GM23338 (cell line): ENCODE measurements around the gene CFAP47. TPM values are rescaled to one million over a fixed set of nuclear protein-coding genes. Genes with fewer than 3 reads are reported as not detected.
"Not testable (repeated sequence)": the region's sequence is repeated elsewhere in the genome, so short reads cannot be mapped to it uniquely, and the experiment has no call there.

Experiments used
- ATAC-seq: fragments of 200-7000 bp; cut with Tn5 transposase; 3 replicates; pipeline ENCODE4 v1.9.1; 2020
- DNase-seq: peaks from one replicate; pipeline ENCODE4 v3.0.0-alpha.2; 2015; ENCODE audit warnings: low spot score
- H2AFZ ChIP-seq: fragments of 200-600 bp; sonication (generic); 2 replicates; pipeline ENCODE4 v1.8.0; 2016; ENCODE audit warnings: antibody characterized with exemption, mild to moderate bottlenecking, moderate library complexity
- H3F3A ChIP-seq: fragments of 200-600 bp; sonication (generic); replicated peaks from 2 replicates; pipeline ENCODE4 v1.8.0; 2017; ENCODE audit warnings: antibody characterized with exemption, mixed run types, low read depth
- H3K27ac ChIP-seq: fragments of 200-600 bp; sonication (generic); 2 replicates; pipeline ENCODE4 v1.6.1; 2016; ENCODE audit warnings: low read depth
- H3K27me3 ChIP-seq: fragments of 200-600 bp; sonication (generic); 2 replicates; pipeline ENCODE4 v1.8.0; 2016; ENCODE audit warnings: mild to moderate bottlenecking, mixed run types, moderate library complexity; ENCODE audit not compliant: insufficient read depth
- H3K36me3 ChIP-seq: fragments of 200-600 bp; sonication (generic); 2 replicates; pipeline ENCODE4 v1.8.0; 2016; ENCODE audit warnings: mild to moderate bottlenecking; ENCODE audit not compliant: insufficient read depth
- H3K4me1 ChIP-seq: fragments of 200-600 bp; sonication (generic); 2 replicates; pipeline ENCODE4 v1.8.0; 2016; ENCODE audit warnings: mild to moderate bottlenecking, moderate library complexity; ENCODE audit not compliant: insufficient read depth
- H3K4me2 ChIP-seq: fragments of 200-600 bp; sonication (generic); 2 replicates; pipeline ENCODE4 v1.7.1; 2017; ENCODE audit warnings: mixed run types
- H3K4me3 ChIP-seq: fragments of 200-600 bp; sonication (generic); 2 replicates; pipeline ENCODE4 v1.6.1; 2016; ENCODE audit warnings: mixed run types
- H3K79me2 ChIP-seq: fragments of 200-600 bp; sonication (generic); replicated peaks from 2 replicates; pipeline ENCODE4 v1.8.0; 2017; ENCODE audit warnings: mild to moderate bottlenecking; ENCODE audit not compliant: insufficient read depth
- H3K9me2 ChIP-seq: fragments of 200-600 bp; sonication (generic); 2 replicates; pipeline ENCODE4 v1.8.0; 2017; ENCODE audit not compliant: insufficient read depth
- H4K20me1 ChIP-seq: fragments of 200-600 bp; sonication (generic); replicated peaks from 2 replicates; pipeline ENCODE4 v1.8.0; 2017; ENCODE audit warnings: mild to moderate bottlenecking; ENCODE audit not compliant: insufficient read depth
- H3K27ac Mint-ChIP-seq: 2 replicates; pipeline ENCODE4 v1.8.0; 2020; ENCODE audit warnings: inconsistent platforms, mild to moderate bottlenecking, moderate library complexity, mixed read lengths
- H3K27me3 Mint-ChIP-seq: 3 replicates; pipeline ENCODE4 v1.8.0; 2022; ENCODE audit warnings: low read depth, mild to moderate bottlenecking, moderate library complexity, mixed read lengths, inconsistent platforms; ENCODE audit not compliant: insufficient read depth, poor library complexity
- H3K36me3 Mint-ChIP-seq: 3 replicates; pipeline ENCODE4 v1.8.0; 2021; ENCODE audit warnings: low read depth, mild to moderate bottlenecking, inconsistent platforms, moderate library complexity, mixed read lengths
- H3K4me1 Mint-ChIP-seq: 3 replicates; pipeline ENCODE4 v1.8.0; 2020; ENCODE audit warnings: mild to moderate bottlenecking, inconsistent platforms, mixed read lengths
- H3K4me3 Mint-ChIP-seq: 3 replicates; pipeline ENCODE4 v1.8.0; 2021; ENCODE audit warnings: moderate library complexity, mild to moderate bottlenecking, inconsistent platforms, mixed read lengths
- H3K9me3 Mint-ChIP-seq: 3 replicates; pipeline ENCODE4 v1.8.0; 2020; ENCODE audit warnings: moderate library complexity, mild to moderate bottlenecking, inconsistent platforms, mixed read lengths
- EZH2phosphoT487 ChIP-seq: fragments of 200-600 bp; sonication (generic); IDR thresholded peaks from one replicate; pipeline ENCODE4 v1.8.1; 2018; ENCODE audit warnings: antibody characterized with exemption; ENCODE audit not compliant: unreplicated experiment
- NANOG ChIP-seq: IDR thresholded peaks from 2 replicates; pipeline ENCODE4 v1.6.1; 2016; ENCODE audit warnings: antibody characterized with exemption, borderline replicate concordance
- STAT1 ChIP-seq: IDR thresholded peaks from one replicate; pipeline ENCODE4 v1.6.1; 2016; ENCODE audit warnings: antibody characterized with exemption; ENCODE audit not compliant: unreplicated experiment
- ZNF114 ChIP-seq: fragments of 250-450 bp; sonication (Bioruptor Pico); IDR thresholded peaks from 2 replicates; pipeline ENCODE4 v1.5.0; 2020; ENCODE audit warnings: mild to moderate bottlenecking, moderate library complexity
- polyA plus RNA-seq: library from polyadenylated mRNA; unstranded; fragments of >200 nt; fragmentation: Nextera tagmentation; extraction: Ambion mirVana; gene quantifications from 2 replicates; pipeline ENCODE4 v1.2.1, GENCODE V29; 2016
- total RNA-seq: library from RNA; depleted of rRNA; stranded (reverse); fragments of >200 nt; shearing (Covaris generic); gene quantifications from 2 replicates; pipeline ENCODE4 v1.2.3, GENCODE V29; 2014
- TF ChIP-seq, protein P1 (sequence below): IDR thresholded peaks from one replicate; pipeline ENCODE4 v1.6.1; 2018; ENCODE audit warnings: antibody characterized with exemption; ENCODE audit not compliant: unreplicated experiment
- TF ChIP-seq, protein P2 (sequence below): fragments of 250-450 bp; sonication (Bioruptor Pico); IDR thresholded peaks from 2 replicates; pipeline ENCODE4 v1.5.0; 2020; ENCODE audit warnings: mild to moderate bottlenecking, moderate library complexity

The CFAP47 gene
- total and polyA plus RNA-seq, 2 experiments from 2014 or later, result not detected

- no peak for TF ChIP-seq ZNF114
- TF ChIP-seq STAT1, result no peak
- TF ChIP-seq, protein P1, sequence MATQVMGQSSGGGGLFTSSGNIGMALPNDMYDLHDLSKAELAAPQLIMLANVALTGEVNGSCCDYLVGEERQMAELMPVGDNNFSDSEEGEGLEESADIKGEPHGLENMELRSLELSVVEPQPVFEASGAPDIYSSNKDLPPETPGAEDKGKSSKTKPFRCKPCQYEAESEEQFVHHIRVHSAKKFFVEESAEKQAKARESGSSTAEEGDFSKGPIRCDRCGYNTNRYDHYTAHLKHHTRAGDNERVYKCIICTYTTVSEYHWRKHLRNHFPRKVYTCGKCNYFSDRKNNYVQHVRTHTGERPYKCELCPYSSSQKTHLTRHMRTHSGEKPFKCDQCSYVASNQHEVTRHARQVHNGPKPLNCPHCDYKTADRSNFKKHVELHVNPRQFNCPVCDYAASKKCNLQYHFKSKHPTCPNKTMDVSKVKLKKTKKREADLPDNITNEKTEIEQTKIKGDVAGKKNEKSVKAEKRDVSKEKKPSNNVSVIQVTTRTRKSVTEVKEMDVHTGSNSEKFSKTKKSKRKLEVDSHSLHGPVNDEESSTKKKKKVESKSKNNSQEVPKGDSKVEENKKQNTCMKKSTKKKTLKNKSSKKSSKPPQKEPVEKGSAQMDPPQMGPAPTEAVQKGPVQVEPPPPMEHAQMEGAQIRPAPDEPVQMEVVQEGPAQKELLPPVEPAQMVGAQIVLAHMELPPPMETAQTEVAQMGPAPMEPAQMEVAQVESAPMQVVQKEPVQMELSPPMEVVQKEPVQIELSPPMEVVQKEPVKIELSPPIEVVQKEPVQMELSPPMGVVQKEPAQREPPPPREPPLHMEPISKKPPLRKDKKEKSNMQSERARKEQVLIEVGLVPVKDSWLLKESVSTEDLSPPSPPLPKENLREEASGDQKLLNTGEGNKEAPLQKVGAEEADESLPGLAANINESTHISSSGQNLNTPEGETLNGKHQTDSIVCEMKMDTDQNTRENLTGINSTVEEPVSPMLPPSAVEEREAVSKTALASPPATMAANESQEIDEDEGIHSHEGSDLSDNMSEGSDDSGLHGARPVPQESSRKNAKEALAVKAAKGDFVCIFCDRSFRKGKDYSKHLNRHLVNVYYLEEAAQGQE, result no peak
- no peak for TF ChIP-seq NANOG
- Mint-ChIP-seq H3K9me3 (no peaks in the 10 kb centered on the region; the same call in 2 of the 3 replicates), H3K4me1 (peaks cover 25% of the 10 kb centered on the region), H3K27ac (no peak overlapping the region), H3K4me3 (no peak overlapping the region), H3K27me3 (peaks cover 3% of the 10 kb centered on the region), H3K36me3 (peaks cover 3% of the 10 kb centered on the region; the same call in 1 of the 3 replicates)
- ATAC-seq (no peak), DNase-seq (peak; percentile 1)
- H3K27ac ChIP-seq, result no peak overlapping the region
- H3K36me3 ChIP-seq, result no peaks in the 10 kb centered on the region
- no peaks in the 10 kb centered on the region for H3K79me2 ChIP-seq
- no peaks in the 10 kb centered on the region for H3K27me3 ChIP-seq
- H3K9me2 ChIP-seq, result no peaks in the 10 kb centered on the region
- no peak overlapping the region for H2AFZ ChIP-seq
- peaks cover 15% of the 10 kb centered on the region for H3K4me1 ChIP-seq
- no peaks in the 10 kb centered on the region for H4K20me1 ChIP-seq
- H3K4me2 ChIP-seq, result no peak overlapping the region
- H3F3A ChIP-seq, result no peaks in the 10 kb centered on the region
- no peak overlapping the region for H3K4me3 ChIP-seq
Observed at GRCh38 chrX:36214924-36215323, 295.4 kb downstream of the CFAP47 start.

DNA sequence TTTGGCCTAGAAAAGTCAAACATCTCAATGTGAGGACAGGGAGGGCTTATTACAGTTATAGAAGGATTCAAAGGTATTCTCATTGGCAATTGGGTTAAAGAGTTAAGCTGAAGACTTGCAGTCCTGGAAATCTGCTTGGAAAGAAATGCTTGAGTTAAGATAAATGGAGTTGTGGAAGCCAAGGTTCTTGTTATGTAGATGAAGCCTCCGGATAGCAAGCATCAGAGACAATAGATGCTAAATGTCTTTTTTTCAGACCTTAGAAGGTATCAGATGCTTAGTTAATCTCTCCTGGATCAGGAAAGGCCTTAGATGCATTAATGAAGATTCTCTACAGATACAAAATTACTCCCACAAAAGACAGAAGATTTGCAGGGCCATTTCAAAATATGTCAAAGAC, 299.3 kb downstream of the CFAP47 start:
- Mint-ChIP-seq H3K9me3 (no peaks in the 10 kb centered on the region; the same call in 2 of the 3 replicates), H3K4me3 (peak overlapping the region; percentile 7; the same call in 1 of the 3 replicates), H3K36me3 (peaks cover 3% of the 10 kb centered on the region; the same call in 1 of the 3 replicates), H3K27ac (peak overlapping the region; percentile 61), H3K27me3 (peaks cover 3% of the 10 kb centered on the region), H3K4me1 (peaks cover 25% of the 10 kb centered on the region)
- Histone ChIP-seq H3K4me1 (peaks cover 15% of the 10 kb centered on the region), H3K27ac (0 out of 2 replicates have a peak overlapping the region, but pooled peaks have one; percentile 56), H3K9me2 (no peaks in the 10 kb centered on the region), H3F3A (no peaks in the 10 kb centered on the region), H2AFZ (no peak overlapping the region), H3K36me3 (no peaks in the 10 kb centered on the region), H4K20me1 (no peaks in the 10 kb centered on the region), H3K4me3 (no peak overlapping the region), H3K79me2 (no peaks in the 10 kb centered on the region), H3K4me2 (peak overlapping the region; percentile 59), H3K27me3 (no peaks in the 10 kb centered on the region)
- TF ChIP-seq, protein P2, sequence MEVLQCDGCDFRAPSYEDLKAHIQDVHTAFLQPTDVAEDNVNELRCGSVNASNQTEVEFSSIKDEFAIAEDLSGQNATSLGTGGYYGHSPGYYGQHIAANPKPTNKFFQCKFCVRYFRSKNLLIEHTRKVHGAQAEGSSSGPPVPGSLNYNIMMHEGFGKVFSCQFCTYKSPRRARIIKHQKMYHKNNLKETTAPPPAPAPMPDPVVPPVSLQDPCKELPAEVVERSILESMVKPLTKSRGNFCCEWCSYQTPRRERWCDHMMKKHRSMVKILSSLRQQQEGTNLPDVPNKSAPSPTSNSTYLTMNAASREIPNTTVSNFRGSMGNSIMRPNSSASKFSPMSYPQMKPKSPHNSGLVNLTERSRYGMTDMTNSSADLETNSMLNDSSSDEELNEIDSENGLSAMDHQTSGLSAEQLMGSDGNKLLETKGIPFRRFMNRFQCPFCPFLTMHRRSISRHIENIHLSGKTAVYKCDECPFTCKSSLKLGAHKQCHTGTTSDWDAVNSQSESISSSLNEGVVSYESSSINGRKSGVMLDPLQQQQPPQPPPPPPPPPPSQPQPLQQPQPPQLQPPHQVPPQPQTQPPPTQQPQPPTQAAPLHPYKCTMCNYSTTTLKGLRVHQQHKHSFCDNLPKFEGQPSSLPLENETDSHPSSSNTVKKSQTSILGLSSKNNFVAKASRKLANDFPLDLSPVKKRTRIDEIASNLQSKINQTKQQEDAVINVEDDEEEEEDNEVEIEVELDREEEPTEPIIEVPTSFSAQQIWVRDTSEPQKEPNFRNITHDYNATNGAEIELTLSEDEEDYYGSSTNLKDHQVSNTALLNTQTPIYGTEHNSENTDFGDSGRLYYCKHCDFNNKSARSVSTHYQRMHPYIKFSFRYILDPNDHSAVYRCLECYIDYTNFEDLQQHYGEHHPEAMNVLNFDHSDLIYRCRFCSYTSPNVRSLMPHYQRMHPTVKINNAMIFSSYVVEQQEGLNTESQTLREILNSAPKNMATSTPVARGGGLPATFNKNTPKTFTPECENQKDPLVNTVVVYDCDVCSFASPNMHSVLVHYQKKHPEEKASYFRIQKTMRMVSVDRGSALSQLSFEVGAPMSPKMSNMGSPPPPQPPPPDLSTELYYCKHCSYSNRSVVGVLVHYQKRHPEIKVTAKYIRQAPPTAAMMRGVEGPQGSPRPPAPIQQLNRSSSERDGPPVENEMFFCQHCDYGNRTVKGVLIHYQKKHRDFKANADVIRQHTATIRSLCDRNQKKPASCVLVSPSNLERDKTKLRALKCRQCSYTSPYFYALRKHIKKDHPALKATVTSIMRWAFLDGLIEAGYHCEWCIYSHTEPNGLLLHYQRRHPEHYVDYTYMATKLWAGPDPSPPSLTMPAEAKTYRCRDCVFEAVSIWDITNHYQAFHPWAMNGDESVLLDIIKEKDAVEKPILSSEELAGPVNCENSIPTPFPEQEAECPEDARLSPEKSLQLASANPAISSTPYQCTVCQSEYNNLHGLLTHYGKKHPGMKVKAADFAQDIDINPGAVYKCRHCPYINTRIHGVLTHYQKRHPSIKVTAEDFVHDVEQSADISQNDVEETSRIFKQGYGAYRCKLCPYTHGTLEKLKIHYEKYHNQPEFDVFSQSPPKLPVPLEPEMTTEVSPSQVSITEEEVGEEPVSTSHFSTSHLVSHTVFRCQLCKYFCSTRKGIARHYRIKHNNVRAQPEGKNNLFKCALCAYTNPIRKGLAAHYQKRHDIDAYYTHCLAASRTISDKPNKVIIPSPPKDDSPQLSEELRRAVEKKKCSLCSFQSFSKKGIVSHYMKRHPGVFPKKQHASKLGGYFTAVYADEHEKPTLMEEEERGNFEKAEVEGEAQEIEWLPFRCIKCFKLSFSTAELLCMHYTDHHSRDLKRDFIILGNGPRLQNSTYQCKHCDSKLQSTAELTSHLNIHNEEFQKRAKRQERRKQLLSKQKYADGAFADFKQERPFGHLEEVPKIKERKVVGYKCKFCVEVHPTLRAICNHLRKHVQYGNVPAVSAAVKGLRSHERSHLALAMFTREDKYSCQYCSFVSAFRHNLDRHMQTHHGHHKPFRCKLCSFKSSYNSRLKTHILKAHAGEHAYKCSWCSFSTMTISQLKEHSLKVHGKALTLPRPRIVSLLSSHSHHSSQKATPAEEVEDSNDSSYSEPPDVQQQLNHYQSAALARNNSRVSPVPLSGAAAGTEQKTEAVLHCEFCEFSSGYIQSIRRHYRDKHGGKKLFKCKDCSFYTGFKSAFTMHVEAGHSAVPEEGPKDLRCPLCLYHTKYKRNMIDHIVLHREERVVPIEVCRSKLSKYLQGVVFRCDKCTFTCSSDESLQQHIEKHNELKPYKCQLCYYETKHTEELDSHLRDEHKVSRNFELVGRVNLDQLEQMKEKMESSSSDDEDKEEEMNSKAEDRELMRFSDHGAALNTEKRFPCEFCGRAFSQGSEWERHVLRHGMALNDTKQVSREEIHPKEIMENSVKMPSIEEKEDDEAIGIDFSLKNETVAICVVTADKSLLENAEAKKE, result 0 out of 2 replicates have a peak, but pooled peaks have one; percentile 40
- TF ChIP-seq EZH2phosphoT487, result no peak
- peak; percentile 39 for DNase-seq
- ATAC-seq, result no peak; the same call in 2 of the 3 replicates

DNA sequence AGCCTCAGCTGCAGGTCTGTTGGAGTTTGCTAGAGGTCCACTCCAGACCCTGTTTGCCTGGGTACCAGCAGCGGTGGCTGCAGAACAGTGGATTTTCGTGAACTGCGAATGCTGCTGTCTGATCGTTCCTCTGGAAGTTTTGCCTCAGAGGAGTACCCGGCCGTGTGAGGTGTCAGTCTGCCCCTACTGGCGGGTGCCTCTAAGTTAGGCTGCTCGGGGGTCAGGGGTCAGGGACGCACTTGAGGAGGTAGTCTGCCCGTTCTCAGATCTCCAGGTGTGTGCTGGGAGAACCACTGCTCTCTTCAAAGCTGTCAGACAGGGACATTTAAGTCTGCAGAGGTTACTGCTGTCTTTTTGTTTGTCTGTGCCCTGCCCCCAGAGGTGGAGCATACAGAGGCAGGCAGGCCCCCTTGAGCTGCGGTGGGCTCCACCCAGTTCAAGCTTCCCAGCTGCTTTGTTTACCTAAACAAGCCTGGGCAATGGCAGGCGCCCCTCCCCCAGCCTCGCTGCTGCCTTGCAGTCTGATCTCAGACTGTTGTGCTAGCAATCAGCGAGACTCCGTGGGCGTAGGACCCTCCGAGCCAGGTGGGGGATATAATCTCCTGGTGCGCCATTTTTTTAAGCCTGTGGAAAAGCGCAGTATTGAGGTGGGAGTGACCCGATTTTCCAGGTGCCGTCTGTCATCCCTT, 315.4 kb downstream of the CFAP47 start:
- H3K4me3 Mint-ChIP-seq, H3K27ac ChIP-seq, H3K36me3 ChIP-seq, ATAC-seq, H3F3A ChIP-seq, DNase-seq, H3K9me2 ChIP-seq, H3K4me1 Mint-ChIP-seq, H3K79me2 ChIP-seq, H3K4me2 ChIP-seq, H4K20me1 ChIP-seq, H3K4me1 ChIP-seq, H3K36me3 Mint-ChIP-seq, H3K27me3 Mint-ChIP-seq, H3K9me3 Mint-ChIP-seq, H3K27ac Mint-ChIP-seq, H3K27me3 ChIP-seq, H2AFZ ChIP-seq, H3K4me3 ChIP-seq: not testable (repeated sequence)
